Gastrocnemius medialis (tissue), 4 donors: ENCODE measurements around the gene B3GNT9.

Source experiments
- POLR2A ChIP-seq, 2 donors: fragments of 450-650 bp; IDR thresholded peaks; one replicate each; pipeline ENCODE4 v1.6.1; 2017; ENCODE audit warnings: antibody characterized with exemption in 2 of 2, mild to moderate bottlenecking in 2 of 2, moderate library complexity in 2 of 2
- TF ChIP-seq, protein P1 (sequence below), 5 experiments: fragments of 450-650 bp in 3 of 5; fragments of 200-600 bp in 2 of 5; sonication (generic) in 2 of 5; IDR thresholded peaks in 4 of 5; conservative IDR thresholded peaks in 1 of 5; 1 replicate in 4 of 5; 2 replicates in 1 of 5; pipeline ENCODE4 v1.5.1; 2016 to 2019; ENCODE audit warnings: antibody characterized with exemption in 5 of 5, mild to moderate bottlenecking in 3 of 5, moderate library complexity in 3 of 5

DNA sequence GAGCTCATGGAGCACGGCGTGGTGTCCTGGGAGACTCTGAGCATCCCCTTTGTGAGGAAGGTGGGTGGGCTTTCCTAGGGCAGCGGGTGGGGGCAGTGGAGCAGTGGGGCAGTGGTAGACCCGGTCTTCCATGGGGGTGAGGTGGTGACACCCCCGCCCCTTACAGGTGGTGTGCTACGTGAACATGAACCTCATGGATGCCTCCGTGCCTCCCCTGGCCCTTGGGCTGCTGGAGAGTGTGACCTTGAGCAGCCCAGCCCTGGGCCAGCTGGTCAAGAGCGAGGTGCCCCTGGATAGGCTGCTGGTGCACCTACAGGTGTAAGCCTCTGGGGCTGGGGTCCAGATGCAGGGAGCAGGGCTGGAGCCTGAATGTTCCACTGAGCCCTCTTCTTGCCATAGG, 49.7 kb upstream of the B3GNT9 start:
- TF ChIP-seq, protein P1, sequence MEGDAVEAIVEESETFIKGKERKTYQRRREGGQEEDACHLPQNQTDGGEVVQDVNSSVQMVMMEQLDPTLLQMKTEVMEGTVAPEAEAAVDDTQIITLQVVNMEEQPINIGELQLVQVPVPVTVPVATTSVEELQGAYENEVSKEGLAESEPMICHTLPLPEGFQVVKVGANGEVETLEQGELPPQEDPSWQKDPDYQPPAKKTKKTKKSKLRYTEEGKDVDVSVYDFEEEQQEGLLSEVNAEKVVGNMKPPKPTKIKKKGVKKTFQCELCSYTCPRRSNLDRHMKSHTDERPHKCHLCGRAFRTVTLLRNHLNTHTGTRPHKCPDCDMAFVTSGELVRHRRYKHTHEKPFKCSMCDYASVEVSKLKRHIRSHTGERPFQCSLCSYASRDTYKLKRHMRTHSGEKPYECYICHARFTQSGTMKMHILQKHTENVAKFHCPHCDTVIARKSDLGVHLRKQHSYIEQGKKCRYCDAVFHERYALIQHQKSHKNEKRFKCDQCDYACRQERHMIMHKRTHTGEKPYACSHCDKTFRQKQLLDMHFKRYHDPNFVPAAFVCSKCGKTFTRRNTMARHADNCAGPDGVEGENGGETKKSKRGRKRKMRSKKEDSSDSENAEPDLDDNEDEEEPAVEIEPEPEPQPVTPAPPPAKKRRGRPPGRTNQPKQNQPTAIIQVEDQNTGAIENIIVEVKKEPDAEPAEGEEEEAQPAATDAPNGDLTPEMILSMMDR (IDR thresholded peaks at IDR 0.05 in 4 of 5, conservative IDR thresholded peaks at IDR 0.05 in 1 of 5), result no peak
- TF ChIP-seq POLR2A (IDR thresholded peaks at IDR 0.05), result no peak
